ENCODE data around the gene FYB1. TPM values are rescaled to one million over a fixed set of nuclear protein-coding genes. Genes with fewer than 3 reads are reported as not detected.

Gene FYB1
- polyA plus RNA-seq, 2 donors: 0.86 to 1.4 TPM

GRCh38 chr5:39082995-39083394 is 136.4 kb downstream of the FYB1 start:
- no peak overlapping the region for H3K4me3 ChIP-seq (ENCODE audit: low read depth in 1 of 2, low read length in 2 of 2)
- H3K36me3 ChIP-seq (ENCODE audit: control insufficient read depth in 2 of 2, insufficient read depth in 2 of 2, low read length in 1 of 2): no peaks in the 10 kb centered on the region
- no peak overlapping the region for H3K27ac ChIP-seq (ENCODE audit: low read depth in 2 of 2, low read length in 1 of 2)
- 91 to 96% methylated on average over 3 of the region's 3 CpGs for WGBS, 2 donors
- H3K4me1 ChIP-seq (ENCODE audit: control insufficient read depth in 2 of 2, insufficient read depth in 2 of 2, low read length in 1 of 2): no peaks in the 10 kb centered on the region
- peaks cover 0 to 3% of the 10 kb centered on the region in 2 donors for H3K9me3 ChIP-seq (ENCODE audit: control insufficient read depth in 2 of 2, insufficient read depth in 1 of 2, low read depth in 1 of 2, low read length in 1 of 2)
- H3K27me3 ChIP-seq (ENCODE audit: control insufficient read depth in 1 of 2, insufficient read depth in 2 of 2, low read length in 2 of 2): peaks cover 0 to 4% of the 10 kb centered on the region in 2 donors

DNA sequence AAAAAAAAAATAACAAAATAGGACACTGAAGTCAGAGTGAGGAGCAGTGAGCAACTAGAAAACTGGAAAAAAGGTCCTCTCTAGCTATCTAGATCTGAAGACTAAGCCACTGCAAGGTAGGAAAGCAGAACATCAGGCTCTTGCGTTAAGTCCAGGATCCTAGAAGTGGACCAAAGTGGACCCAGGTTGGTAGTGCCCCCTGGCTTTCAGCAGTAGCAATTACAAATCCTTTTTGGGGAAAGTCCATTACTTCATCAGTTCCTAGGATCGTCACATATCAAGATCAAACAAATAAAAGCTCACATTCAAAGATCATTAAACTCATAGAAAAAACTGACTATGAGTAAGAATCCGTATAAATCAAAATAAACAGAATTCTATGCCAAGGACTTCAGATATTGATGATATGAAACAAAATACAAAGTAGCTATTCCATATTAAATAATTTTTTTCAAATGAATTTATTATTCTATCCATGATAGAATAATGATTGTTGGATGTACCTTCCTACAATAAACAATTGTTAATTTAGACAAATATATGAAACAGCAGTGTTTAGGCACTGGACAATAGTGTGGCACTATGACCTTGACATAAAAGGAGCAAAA is 138.7 kb downstream of the FYB1 start:
- Histone ChIP-seq H3K9me3 (ENCODE audit: control insufficient read depth in 2 of 2, insufficient read depth in 1 of 2, low read depth in 1 of 2, low read length in 1 of 2) (no peaks in the 10 kb centered on the region), H3K27ac (ENCODE audit: low read depth in 2 of 2, low read length in 1 of 2) (no peak overlapping the region), H3K4me3 (ENCODE audit: low read depth in 1 of 2, low read length in 2 of 2) (no peak overlapping the region), H3K27me3 (ENCODE audit: control insufficient read depth in 1 of 2, insufficient read depth in 2 of 2, low read length in 2 of 2) (no peaks in the 10 kb centered on the region), H3K4me1 (ENCODE audit: control insufficient read depth in 2 of 2, insufficient read depth in 2 of 2, low read length in 1 of 2) (no peaks in the 10 kb centered on the region), H3K36me3 (ENCODE audit: control insufficient read depth in 2 of 2, insufficient read depth in 2 of 2, low read length in 1 of 2) (no peaks in the 10 kb centered on the region)
- WGBS, 2 donors: 18% methylated on average over 3 of the region's 3 CpGs

GRCh38 chr5:39080168-39080567 is 139.2 kb downstream of the FYB1 start:
- Histone ChIP-seq H3K4me1 (ENCODE audit: control insufficient read depth in 2 of 2, insufficient read depth in 2 of 2, low read length in 1 of 2) (no peaks in the 10 kb centered on the region), H3K27me3 (ENCODE audit: control insufficient read depth in 1 of 2, insufficient read depth in 2 of 2, low read length in 2 of 2) (no peaks in the 10 kb centered on the region), H3K4me3 (ENCODE audit: low read depth in 1 of 2, low read length in 2 of 2) (no peak overlapping the region), H3K9me3 (ENCODE audit: control insufficient read depth in 2 of 2, insufficient read depth in 1 of 2, low read depth in 1 of 2, low read length in 1 of 2) (no peaks in the 10 kb centered on the region), H3K27ac (ENCODE audit: low read depth in 2 of 2, low read length in 1 of 2) (no peak overlapping the region), H3K36me3 (ENCODE audit: control insufficient read depth in 2 of 2, insufficient read depth in 2 of 2, low read length in 1 of 2) (no peaks in the 10 kb centered on the region)
- WGBS, 2 donors: 49 to 80% methylated on average over 2 of the region's 2 CpGs

- Histone ChIP-seq H3K36me3 (ENCODE audit: control insufficient read depth in 2 of 2, insufficient read depth in 2 of 2, low read length in 1 of 2) (no peaks in the 10 kb centered on the region), H3K27me3 (ENCODE audit: control insufficient read depth in 1 of 2, insufficient read depth in 2 of 2, low read length in 2 of 2) (no peaks in the 10 kb centered on the region), H3K27ac (ENCODE audit: low read depth in 2 of 2, low read length in 1 of 2) (no peak overlapping the region), H3K4me1 (ENCODE audit: control insufficient read depth in 2 of 2, insufficient read depth in 2 of 2, low read length in 1 of 2) (no peaks in the 10 kb centered on the region), H3K4me3 (ENCODE audit: low read depth in 1 of 2, low read length in 2 of 2) (no peak overlapping the region), H3K9me3 (ENCODE audit: control insufficient read depth in 2 of 2, insufficient read depth in 1 of 2, low read depth in 1 of 2, low read length in 1 of 2) (no peaks in the 10 kb centered on the region)
- WGBS, 2 donors: 73 to 91% methylated on average over 2 of the region's 2 CpGs
Measured at GRCh38 chr5:39079147-39079546, 140.2 kb downstream of the FYB1 start.

DNA sequence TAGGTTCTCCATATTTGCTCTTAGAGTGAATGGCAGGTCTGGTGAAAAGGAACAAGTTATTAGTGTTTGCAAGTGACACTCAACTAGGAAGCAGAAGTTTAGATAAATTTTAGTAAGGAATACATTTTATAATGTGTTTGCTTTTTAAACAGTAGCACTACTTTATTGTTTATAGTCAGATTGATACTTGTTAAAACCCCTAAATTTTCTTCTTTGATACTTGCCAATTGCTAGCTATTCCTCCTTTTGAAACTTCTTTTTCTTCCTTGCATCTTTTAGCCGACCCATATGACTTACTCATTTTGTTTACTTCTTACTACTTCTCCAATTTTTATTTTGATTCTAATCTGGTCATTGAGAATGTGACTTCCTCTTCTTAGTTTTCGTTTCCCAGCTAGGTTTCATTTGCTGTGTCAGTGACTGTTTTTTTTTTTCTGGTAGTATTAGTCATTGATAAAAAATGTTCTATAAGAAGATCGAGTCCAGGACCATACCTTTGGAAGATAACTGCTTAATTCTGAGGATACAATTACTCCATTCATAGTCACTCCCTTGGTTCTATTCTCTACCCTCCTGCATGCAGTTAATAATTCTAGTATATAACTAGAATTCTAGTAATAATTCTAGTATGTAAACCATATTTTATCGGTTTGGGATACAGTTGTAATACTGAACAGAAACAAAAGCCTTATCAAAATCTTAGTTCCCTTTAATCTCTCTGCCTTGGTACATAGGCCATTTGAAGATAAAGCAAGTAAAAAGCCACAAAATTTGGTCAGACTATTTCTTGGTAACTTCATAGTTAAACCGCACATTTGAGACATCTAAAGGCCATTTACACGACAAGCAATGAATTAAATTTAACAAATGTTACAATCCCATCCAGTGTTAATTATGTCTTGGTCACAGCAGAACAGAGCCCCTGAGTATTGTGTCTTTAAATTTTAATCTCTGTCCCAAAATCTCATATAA is 142.3 kb downstream of the FYB1 start:
- WGBS, 2 donors: 46% methylated on average over 6 of the region's 6 CpGs
- no peak overlapping the region for H3K27ac ChIP-seq (ENCODE audit: low read depth in 2 of 2, low read length in 1 of 2)
- H3K4me3 ChIP-seq (ENCODE audit: low read depth in 1 of 2, low read length in 2 of 2): no peak overlapping the region
- no peaks in the 10 kb centered on the region for H3K9me3 ChIP-seq (ENCODE audit: control insufficient read depth in 2 of 2, insufficient read depth in 1 of 2, low read depth in 1 of 2, low read length in 1 of 2)
- H3K4me1 ChIP-seq (ENCODE audit: control insufficient read depth in 2 of 2, insufficient read depth in 2 of 2, low read length in 1 of 2): no peaks in the 10 kb centered on the region
- no peaks in the 10 kb centered on the region for H3K27me3 ChIP-seq (ENCODE audit: control insufficient read depth in 1 of 2, insufficient read depth in 2 of 2, low read length in 2 of 2)
- no peaks in the 10 kb centered on the region for H3K36me3 ChIP-seq (ENCODE audit: control insufficient read depth in 2 of 2, insufficient read depth in 2 of 2, low read length in 1 of 2)

- Histone ChIP-seq H3K27ac (ENCODE audit: low read depth in 2 of 2, low read length in 1 of 2) (no peak overlapping the region), H3K4me3 (ENCODE audit: low read depth in 1 of 2, low read length in 2 of 2) (no peak overlapping the region), H3K4me1 (ENCODE audit: control insufficient read depth in 2 of 2, insufficient read depth in 2 of 2, low read length in 1 of 2) (no peaks in the 10 kb centered on the region), H3K27me3 (ENCODE audit: control insufficient read depth in 1 of 2, insufficient read depth in 2 of 2, low read length in 2 of 2) (no peaks in the 10 kb centered on the region), H3K36me3 (ENCODE audit: control insufficient read depth in 2 of 2, insufficient read depth in 2 of 2, low read length in 1 of 2) (no peaks in the 10 kb centered on the region), H3K9me3 (ENCODE audit: control insufficient read depth in 2 of 2, insufficient read depth in 1 of 2, low read depth in 1 of 2, low read length in 1 of 2) (no peaks in the 10 kb centered on the region)
- 83 to 84% methylated on average over 6 of the region's 6 CpGs for WGBS, 2 donors
Measured at GRCh38 chr5:39076101-39076756, 143.1 kb downstream of the FYB1 start.

DNA sequence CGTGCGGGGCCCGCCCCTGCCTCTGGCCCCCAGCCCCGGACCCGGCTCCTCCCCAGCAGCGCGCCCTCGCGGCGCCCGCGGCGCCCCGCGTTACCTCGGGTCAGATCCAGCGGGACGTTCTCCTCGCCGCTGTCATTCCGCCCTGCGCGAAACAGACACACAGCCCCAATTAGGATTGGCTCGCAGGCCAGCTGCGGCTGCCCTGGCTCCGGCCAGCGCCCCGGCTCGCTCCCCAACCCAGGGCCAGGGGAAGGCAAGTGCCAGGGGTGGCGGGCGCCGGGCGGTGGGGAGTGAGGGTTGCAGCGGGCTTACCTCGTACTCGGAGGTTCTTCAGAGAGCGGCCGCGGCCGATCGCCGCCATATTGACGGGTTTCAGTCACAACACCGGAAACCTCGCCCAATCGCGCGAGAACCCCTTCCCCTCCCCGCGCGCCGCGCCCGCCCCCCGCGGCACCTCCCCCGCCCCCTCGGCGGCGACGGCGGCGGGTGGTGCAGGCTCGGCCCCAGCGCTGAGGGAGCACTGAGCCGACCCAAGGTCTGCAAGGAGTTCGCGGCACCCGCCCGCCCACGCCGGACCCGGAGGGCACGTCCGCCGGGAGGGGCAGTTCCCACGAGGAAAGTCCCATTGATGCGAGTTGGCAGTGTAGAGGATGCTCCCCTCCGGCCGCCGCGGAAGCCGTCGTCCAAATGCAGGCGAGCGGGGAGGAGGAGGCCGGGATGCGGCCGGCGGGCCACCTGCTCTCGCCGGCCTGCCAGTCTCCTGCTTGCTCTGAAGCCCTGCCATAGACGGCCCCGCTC is 145.1 kb downstream of the FYB1 start, which contains the start of gene RICTOR:
TSS of gene RICTOR (minus strand) at position 383 of the 798 bp plus-strand sequence. CDS start at position 361, 22 bp downstream.
- Histone ChIP-seq H3K4me3 (ENCODE audit: low read depth in 1 of 2, low read length in 2 of 2) (peak within 1 kb of the TSS; percentile 82 to 86), H3K9me3 (ENCODE audit: control insufficient read depth in 2 of 2, insufficient read depth in 1 of 2, low read depth in 1 of 2, low read length in 1 of 2) (no peaks in the 10 kb centered on the region), H3K36me3 (ENCODE audit: control insufficient read depth in 2 of 2, insufficient read depth in 2 of 2, low read length in 1 of 2) (no peaks in the 10 kb centered on the region), H3K27me3 (ENCODE audit: control insufficient read depth in 1 of 2, insufficient read depth in 2 of 2, low read length in 2 of 2) (no peaks in the 10 kb centered on the region), H3K4me1 (ENCODE audit: control insufficient read depth in 2 of 2, insufficient read depth in 2 of 2, low read length in 1 of 2) (no peaks in the 10 kb centered on the region), H3K27ac (ENCODE audit: low read depth in 2 of 2, low read length in 1 of 2) (peak within 1 kb of the TSS; percentile 97 to 100)
- WGBS, 2 donors: 1% methylated on average over 64 to 94 of the region's 94 CpGs

DNA sequence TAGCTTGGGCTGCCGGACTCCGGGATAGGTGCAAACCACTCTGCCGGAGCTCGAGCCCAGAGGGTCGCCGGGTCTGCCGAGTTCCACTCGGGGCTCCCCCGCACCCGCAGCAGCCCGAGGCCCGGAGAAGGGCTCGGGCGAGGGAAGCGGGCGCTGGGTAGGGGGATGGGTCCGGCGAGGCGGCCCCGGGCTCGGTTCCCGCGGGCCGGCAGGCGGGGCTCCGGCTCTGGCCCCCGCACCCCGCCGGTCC is 145.7 kb downstream of the FYB1 start:
- WGBS, 2 donors: 0 to 2% methylated on average over 20 to 29 of the region's 29 CpGs
- Histone ChIP-seq H3K4me1 (ENCODE audit: control insufficient read depth in 2 of 2, insufficient read depth in 2 of 2, low read length in 1 of 2) (no peaks in the 10 kb centered on the region), H3K36me3 (ENCODE audit: control insufficient read depth in 2 of 2, insufficient read depth in 2 of 2, low read length in 1 of 2) (no peaks in the 10 kb centered on the region)

More for the DNA sequence above, 145.7 kb downstream of the FYB1 start:
- Histone ChIP-seq H3K27ac (ENCODE audit: low read depth in 2 of 2, low read length in 1 of 2) (peak overlapping the region; percentile 97 to 100), H3K4me3 (ENCODE audit: low read depth in 1 of 2, low read length in 2 of 2) (peak overlapping the region; percentile 82 to 86), H3K27me3 (ENCODE audit: control insufficient read depth in 1 of 2, insufficient read depth in 2 of 2, low read length in 2 of 2) (no peaks in the 10 kb centered on the region), H3K9me3 (ENCODE audit: control insufficient read depth in 2 of 2, insufficient read depth in 1 of 2, low read depth in 1 of 2, low read length in 1 of 2) (no peaks in the 10 kb centered on the region)

All from esophagus (tissue), 2 donors.